ENCODE data around the gene FAM204A.

DNA sequence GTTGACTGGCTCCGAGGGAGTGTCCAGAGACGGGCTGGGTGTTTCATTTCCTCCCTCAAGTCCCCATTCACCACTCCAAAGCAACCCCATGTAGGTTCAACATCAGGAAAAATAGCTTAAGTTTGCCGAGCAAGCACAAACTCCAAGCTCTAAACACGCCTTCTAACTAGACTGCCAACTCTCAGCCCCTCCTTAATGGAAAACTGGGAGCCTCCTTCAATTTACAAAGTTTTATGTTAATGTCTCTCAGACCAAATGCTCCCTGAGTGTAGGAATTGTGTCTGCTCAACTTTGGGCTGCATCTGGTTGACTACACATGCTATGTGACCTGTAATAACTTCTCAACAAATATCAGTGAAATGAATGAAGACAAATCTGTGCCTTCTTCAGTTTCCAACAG is 87.5 kb downstream of the FAM204A start:
- TF ChIP-seq CTCF (IDR thresholded peaks at IDR 0.05; ENCODE audit: low read length) (no peak), EZH2 (optimal IDR thresholded peaks at IDR 0.05; ENCODE audit: low read depth, low read length) (no peak), EZH2phosphoT487 (IDR thresholded peaks at IDR 0.05; ENCODE audit: low read length) (no peak)

All from MM.1S (cell line).